ENCODE data around the gene UCKL1.

DNA sequence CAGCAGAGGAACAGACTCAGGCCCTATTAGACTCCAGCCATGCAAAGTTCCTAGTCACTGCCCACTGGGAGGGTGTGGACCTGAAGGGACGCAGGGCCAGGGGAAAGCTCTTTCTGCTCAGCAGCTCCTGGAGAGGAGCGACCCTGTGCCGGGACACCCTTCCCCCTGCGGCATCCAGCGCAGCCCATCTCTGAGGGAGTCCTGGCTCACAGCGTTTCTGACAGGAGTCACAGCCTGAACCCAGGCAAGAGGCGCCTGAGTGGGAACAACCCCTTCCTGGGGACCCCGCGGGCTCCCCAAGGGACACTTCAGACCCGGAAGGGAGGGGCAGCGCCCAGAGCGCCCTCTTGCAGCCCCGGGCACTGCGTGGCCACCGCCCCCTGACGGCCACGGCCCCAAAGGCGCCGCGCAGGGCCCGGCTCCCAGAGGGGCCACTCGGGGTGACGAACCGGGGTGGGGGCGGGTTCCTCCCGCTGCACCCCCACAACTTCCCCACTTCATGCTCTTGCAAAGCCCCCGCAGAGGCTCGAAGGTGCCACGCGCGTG lies 862 bp downstream of the UCKL1 start:
- TF ChIP-seq, protein P1, sequence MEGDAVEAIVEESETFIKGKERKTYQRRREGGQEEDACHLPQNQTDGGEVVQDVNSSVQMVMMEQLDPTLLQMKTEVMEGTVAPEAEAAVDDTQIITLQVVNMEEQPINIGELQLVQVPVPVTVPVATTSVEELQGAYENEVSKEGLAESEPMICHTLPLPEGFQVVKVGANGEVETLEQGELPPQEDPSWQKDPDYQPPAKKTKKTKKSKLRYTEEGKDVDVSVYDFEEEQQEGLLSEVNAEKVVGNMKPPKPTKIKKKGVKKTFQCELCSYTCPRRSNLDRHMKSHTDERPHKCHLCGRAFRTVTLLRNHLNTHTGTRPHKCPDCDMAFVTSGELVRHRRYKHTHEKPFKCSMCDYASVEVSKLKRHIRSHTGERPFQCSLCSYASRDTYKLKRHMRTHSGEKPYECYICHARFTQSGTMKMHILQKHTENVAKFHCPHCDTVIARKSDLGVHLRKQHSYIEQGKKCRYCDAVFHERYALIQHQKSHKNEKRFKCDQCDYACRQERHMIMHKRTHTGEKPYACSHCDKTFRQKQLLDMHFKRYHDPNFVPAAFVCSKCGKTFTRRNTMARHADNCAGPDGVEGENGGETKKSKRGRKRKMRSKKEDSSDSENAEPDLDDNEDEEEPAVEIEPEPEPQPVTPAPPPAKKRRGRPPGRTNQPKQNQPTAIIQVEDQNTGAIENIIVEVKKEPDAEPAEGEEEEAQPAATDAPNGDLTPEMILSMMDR (conservative IDR thresholded peaks at IDR 0.05; ENCODE audit: low read length) = peak; percentile 52
- no peak for TF ChIP-seq EZH2phosphoT487 (IDR thresholded peaks at IDR 0.05; ENCODE audit: borderline replicate concordance, low read depth, low read length)

Data from OCI-LY7 (cell line).